ENCODE measurements around the gene BEAN1.

BEAN1 gene

GRCh38 chr16:66422366-66422765 is 4.7 kb upstream of the BEAN1 start:
- no peak for DNase-seq

DNA sequence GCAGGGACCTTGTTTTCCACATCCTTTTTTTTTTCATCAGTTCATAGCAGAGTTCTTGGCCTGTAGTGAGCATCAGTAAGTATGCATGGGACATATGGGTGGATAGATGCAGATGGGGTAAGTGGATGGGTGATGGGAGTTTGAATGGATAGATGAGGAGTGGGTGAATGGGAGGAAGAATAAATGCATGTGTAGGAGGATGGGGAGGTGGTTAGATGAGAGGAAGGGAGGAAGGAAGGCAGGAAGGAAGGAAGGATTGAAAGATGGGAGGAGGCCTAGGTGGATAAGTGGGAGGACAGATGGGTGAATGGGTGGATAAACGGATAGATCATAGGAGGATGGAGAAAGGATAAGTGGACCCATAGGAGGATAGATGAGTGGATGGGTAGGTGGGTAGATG is 3.9 kb upstream of the BEAN1 start:
- DNase-seq = no peak

DNA sequence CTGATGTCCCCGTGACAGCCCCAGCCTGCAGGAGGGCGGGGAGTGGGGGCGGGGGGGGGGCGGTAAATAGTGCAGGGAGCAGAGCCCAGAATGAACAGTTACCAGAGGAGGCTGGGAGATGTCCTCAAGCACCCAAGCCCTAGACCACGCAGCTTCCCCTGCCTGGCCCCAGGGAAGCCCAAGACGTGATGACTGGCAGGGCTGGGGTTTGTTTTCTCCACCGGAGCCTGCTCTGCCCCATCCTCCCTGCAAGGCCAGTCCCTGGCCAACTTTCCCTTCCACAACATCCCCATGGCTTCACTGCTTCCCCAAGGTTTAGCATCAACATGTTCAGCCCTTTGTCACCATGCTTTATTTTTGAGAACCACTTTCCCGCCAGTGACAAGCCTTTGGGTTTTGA is 1.4 kb upstream of the BEAN1 start:
- no peak for DNase-seq

- DNase-seq = no peak
Measured at GRCh38 chr16:66426112-66427035, 721 bp upstream of the BEAN1 start.

GRCh38 chr16:66427871-66428681 is 981 bp downstream of the BEAN1 start:
- no peak for DNase-seq

DNA sequence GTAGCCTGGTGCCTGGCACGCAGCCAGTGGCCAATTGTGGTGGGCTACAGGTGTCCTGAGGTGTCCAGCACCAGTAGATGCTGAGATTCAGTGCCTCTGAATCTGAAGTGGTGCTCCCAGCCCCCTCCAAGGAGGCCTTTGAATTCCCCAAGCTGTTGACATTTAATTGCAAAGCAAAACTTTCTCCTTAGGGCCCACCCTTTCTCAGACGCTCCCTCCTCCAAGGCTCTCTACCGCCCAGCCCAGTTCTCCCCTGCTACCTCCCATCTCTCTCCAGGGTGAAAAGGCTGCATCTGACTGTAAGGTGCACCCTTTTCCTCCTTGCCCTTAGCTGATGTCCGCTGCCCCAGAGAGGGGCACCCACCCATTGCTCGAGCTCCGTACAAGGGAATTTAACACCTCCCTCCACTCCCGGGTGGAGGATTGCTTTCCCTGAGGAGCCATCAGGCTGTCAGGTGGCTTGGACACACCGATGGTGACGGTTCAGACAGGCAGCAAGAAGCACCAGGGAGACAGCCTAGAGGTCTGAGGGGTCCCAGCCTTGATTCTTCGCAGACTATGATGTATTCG is 1.7 kb downstream of the BEAN1 start:
- DNase-seq = no peak

DNA sequence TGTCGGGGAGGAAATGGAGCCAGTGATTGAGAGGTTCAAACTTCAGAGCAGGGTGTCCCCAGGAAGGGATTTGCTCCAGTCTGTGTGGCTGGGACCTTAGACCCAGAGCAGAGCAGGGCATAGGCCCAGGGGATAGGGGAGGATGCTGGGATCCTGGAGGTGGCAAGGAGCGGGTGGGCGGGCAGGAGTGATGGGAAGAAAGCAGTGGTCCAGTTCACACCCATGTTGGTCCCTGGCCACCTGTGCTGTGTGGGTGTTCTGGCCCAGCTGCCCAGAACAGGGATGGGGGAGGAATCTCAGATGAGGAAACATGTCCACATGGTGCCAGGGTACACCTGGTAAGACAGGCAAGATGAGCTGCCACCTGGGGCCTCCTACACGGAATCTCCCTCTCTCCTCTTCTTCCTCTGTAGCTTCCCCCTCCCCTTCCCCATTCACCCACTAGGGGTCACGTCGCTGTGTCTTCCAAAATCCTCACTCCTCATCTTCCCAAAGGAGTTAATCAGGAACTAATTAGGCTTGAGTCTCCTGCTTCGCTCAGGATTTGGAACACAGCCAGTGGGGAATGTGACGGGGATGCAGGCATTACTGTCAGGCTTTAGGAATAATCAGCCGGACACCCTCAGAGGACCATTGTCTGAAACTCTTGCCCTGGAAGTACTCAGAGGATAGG is 2.3 kb downstream of the BEAN1 start:
- DNase-seq = no peak

- DNase-seq = no peak
Measured at GRCh38 chr16:66430214-66430613, 3.1 kb downstream of the BEAN1 start.

DNA sequence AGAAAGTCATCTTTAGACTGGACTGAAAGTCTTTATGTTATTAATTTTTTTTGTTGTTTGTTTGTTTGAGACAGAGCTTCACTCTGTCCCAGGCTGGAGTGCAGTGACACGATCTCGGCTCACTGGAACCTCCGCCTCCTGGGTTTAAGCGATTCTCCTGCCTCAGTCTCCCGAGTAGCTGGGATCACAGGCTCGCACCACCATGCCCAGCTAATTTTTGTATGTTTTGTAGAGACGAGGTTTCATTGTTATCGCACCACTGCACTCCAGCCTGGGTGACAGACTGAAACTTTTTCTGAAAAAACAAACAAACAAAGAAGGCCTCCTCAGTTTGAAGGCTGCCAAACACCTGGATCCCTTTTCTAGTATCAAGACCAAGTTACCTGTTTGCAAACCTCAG is 4.7 kb downstream of the BEAN1 start:
- no peak for DNase-seq

DNA sequence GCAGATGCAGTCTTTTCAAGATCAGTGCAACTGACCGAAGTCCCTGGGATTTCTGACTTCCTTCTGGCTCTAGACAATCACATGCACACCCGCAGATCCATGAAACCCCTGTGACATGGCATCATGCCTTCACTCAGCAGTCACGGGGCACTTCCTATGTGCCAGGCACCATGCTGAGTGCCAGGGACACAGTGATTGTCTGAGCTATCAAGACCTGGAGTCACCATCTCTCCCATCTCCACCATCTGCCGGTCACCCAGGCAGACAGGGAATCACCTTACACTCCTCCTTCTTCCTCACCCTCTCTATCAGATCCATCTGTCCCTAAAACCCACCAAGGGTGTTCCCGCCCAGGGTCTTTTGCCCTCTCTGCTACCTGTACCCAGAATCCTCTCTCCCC is 5.3 kb downstream of the BEAN1 start:
- DNase-seq = no peak

DNA sequence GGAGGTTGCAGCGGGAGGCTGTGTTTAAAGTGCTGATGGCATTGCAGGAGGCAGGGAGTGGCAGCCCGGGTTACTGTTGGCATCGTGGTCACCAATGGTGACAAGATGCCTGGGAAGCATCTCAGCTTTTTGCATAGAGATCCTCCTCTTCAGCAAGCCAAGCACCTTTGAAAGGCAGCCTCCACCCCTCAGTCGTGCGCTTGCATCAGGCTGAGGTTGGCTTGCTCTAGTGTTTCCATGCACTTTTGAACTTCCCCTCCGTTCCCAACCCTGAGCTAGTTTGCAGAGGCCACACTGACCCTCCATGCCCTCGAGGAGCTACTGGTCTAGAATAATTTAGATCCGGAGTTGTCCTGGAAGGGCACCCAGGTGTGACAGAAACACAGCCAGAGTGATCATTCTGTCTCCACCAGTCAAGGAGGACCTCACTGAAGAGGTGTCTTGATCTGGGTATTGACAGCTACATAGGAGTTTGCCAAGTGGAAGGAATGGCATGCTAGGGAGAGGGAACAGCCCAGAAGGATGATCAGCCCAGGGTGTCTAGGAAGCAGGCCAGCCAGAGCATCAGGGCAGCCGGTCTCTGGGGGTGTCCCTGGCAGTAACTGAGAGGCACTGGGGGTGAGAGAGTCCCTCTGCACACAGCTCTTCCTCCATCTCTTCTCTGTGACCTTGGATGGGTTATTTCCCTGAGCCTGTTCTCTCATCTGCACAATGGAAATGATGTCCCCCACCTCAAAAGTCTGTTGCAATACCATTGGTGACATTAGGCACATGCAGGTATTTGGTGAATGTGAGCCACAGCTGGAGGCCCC is 7.7 kb downstream of the BEAN1 start:
- no peak for DNase-seq

DNA sequence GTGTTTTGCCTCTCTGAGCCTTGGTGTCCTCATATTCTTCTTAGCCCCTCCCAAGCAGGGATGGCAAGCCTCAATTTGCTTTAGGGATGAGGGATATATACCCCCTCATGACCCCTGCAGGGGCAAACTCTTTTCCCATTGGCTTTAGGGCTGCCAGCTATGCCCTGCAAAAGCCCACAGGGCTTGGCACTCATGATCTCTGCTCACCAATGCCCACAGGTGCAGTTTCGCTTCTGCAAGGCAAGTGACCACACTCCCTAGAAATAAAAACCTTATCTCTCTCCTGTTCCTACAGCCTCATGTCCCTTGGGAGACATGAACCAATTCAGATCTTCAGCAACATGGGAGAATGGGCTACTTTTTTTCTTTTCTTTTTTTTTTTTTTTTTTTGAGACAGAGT is 8.8 kb downstream of the BEAN1 start:
- DNase-seq = no peak

DNA sequence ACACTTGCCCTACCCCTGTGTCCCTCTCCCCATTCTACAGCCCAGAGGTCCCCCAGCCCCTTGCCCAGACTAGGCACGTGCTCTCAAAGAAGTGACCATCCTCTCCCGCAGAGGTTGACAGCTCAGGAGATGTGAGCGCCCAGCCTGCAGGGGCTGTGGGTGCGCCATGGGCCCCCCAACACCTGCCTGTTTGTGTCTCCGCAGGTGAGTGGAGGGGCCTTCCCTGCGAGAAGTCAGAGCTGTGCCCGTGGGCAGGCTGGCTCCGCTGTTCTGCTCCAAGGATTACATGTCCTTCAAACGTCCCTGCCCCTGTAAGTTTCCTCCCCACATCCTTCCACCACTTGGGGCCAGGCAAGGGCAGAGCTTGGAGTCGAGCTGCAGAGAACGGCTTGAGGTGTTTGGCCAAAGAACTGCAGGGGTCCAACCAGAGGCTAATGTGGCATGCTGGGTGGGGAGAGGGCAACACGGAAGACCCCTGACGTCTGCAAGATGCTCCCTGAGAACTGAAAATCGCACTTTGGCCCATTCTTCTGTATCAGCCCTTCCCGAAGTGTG is 10.4 kb downstream of the BEAN1 start:
- no peak for DNase-seq

GRCh38 chr16:66438536-66438935 is 11.4 kb downstream of the BEAN1 start:
- no peak for DNase-seq

GRCh38 chr16:66439051-66439730 is 12.1 kb downstream of the BEAN1 start:
- DNase-seq = no peak

- no peak for DNase-seq
Measured at GRCh38 chr16:66440271-66440802, 13.2 kb downstream of the BEAN1 start.

DNA sequence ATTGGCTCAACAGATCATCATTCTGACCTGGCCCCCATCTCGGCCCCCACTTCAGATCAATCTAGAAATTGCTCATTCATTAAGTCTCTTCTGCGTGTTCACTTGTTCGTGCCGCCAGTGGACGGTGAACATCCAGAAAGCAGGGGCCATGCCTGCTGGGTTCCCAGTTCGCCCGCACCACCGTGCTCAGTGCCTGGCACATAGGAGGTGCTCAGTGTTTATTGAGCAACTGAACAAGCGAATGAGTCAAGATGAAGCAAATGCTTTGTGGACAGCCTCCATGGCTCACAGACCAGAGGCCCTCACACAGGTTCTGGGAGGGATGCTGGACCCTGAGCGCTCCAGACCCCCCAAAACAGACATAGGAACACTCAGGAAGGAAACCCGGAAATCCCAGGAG is 13.9 kb downstream of the BEAN1 start:
- no peak for DNase-seq

- no peak for DNase-seq
Measured at GRCh38 chr16:66441586-66442375, 14.7 kb downstream of the BEAN1 start.

DNA sequence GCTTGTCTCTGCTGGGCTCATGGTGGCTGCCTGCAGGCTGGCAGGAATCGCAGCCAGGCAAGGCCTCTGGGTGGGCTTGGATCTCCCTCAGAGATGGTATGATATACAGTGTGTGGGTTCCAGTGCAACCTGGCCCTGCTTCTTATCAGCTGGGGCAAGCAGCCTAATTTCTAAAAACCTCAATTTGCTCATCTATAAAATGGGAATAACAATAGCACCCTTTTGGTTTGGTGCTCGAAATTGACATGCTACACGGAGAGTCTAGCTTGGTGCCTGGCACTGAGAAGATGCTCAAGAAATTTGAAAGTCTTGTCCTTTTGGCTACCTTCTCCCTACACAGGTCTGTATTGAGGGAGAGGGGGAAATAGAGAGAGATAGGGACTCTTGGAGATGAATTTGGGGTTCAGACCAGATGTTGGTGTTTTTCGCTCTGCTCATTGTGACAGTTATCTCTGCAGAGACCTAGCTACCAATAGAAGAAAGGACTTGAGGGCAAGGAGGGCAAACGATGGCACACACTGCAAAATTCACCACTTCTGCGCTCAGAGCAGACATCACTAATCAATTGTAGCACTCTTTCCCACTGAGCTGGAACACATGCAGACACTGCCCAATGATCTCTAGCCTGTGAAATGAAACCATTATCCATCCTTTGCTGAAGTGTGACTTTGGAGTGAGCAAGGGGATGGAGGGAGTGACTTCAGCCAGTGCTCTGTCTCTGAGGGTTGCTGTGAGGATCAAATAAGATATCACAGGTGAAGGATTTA is 15.6 kb downstream of the BEAN1 start:
- no peak for DNase-seq
